ENCODE data around the gene RBP3.

RBP3 gene

GRCh38 chr10:47354165-47354564 is 6.0 kb downstream of the RBP3 start:
- DNase-seq (ENCODE audit: insufficient read length, low spot score) (no peak), FAIRE-seq (no peak)

- no peak for FAIRE-seq
- DNase-seq (ENCODE audit: insufficient read length, low spot score) = no peak
Measured at GRCh38 chr10:47354900-47355299, 6.7 kb downstream of the RBP3 start.

- FAIRE-seq = no peak
- DNase-seq (ENCODE audit: insufficient read length, low spot score) = no peak
Measured at GRCh38 chr10:47356708-47357107, 8.5 kb downstream of the RBP3 start.

- no peak for DNase-seq (ENCODE audit: insufficient read length, low spot score)
- FAIRE-seq = no peak
Measured at GRCh38 chr10:47357131-47357582, 9.0 kb downstream of the RBP3 start.

GRCh38 chr10:47357911-47358310 is 9.7 kb downstream of the RBP3 start:
- DNase-seq (ENCODE audit: insufficient read length, low spot score) (no peak), FAIRE-seq (no peak)

- DNase-seq (ENCODE audit: insufficient read length, low spot score) = no peak
- FAIRE-seq = no peak
Measured at GRCh38 chr10:47358457-47358856, 10.3 kb downstream of the RBP3 start.

GRCh38 chr10:47359101-47359500 is 10.9 kb downstream of the RBP3 start:
- no peak for FAIRE-seq

GRCh38 chr10:47359626-47360418 is 11.7 kb downstream of the RBP3 start:
- no peak for DNase-seq (ENCODE audit: insufficient read length, low spot score)
- FAIRE-seq = no peak

More at GRCh38 chr10:47359101-47359500, 10.9 kb downstream of the RBP3 start:
- no peak for DNase-seq (ENCODE audit: insufficient read length, low spot score)

GRCh38 chr10:47360419-47361040 is 12.4 kb downstream of the RBP3 start:
- FAIRE-seq = no peak
- DNase-seq (ENCODE audit: insufficient read length, low spot score) = no peak

- DNase-seq (ENCODE audit: insufficient read length, low spot score) = peak; percentile 32
- no peak for FAIRE-seq
Measured at GRCh38 chr10:47361293-47361692, 13.1 kb downstream of the RBP3 start.

- no peak for DNase-seq (ENCODE audit: insufficient read length, low spot score)
Measured at GRCh38 chr10:47362199-47362598, 14.0 kb downstream of the RBP3 start.

GRCh38 chr10:47363781-47364180 is 15.6 kb downstream of the RBP3 start:
- DNase-seq (ENCODE audit: insufficient read length, low spot score) (no peak), FAIRE-seq (no peak)

More at GRCh38 chr10:47362199-47362598, 14.0 kb downstream of the RBP3 start:
- no peak for FAIRE-seq

GRCh38 chr10:47364366-47364765 is 16.2 kb downstream of the RBP3 start:
- no peak for DNase-seq (ENCODE audit: insufficient read length, low spot score)
- no peak for FAIRE-seq

- DNase-seq (ENCODE audit: insufficient read length, low spot score) (no peak), FAIRE-seq (no peak)
Measured at GRCh38 chr10:47364911-47365310, 16.7 kb downstream of the RBP3 start.

- no peak for FAIRE-seq
- DNase-seq (ENCODE audit: insufficient read length, low spot score) = no peak
Measured at GRCh38 chr10:47365431-47366180, 17.4 kb downstream of the RBP3 start.

- no peak for FAIRE-seq
Measured at GRCh38 chr10:47366181-47366631, 18.0 kb downstream of the RBP3 start.

GRCh38 chr10:47366731-47367460 is 18.7 kb downstream of the RBP3 start:
- FAIRE-seq (no peak), DNase-seq (ENCODE audit: insufficient read length, low spot score) (no peak)

More at GRCh38 chr10:47366181-47366631, 18.0 kb downstream of the RBP3 start:
- no peak for DNase-seq (ENCODE audit: insufficient read length, low spot score)

GRCh38 chr10:47367646-47368045 is 19.5 kb downstream of the RBP3 start:
- DNase-seq (ENCODE audit: insufficient read length, low spot score) = no peak
- no peak for FAIRE-seq

- no peak for DNase-seq (ENCODE audit: insufficient read length, low spot score)
- no peak for FAIRE-seq
Measured at GRCh38 chr10:47368431-47369180, 20.4 kb downstream of the RBP3 start.
